Adrenal gland (tissue), 12 donors: Measurements from ENCODE around the gene GABBR1. TPM values are rescaled to one million over a fixed set of nuclear protein-coding genes. Genes with fewer than 3 reads are reported as not detected.

Experiments
- DNase-seq, 7 donors: peaks; one replicate each; pipeline ENCODE4 v3.0.0-alpha.2; 2019 to 2020
- H3K27ac ChIP-seq, 5 donors: fragments of 200-600 bp; sonication (generic) in 4 of 5; 1 replicate in 3 of 5; 2 replicates in 2 of 5; pipeline versions ENCODE4 v1.5.1 to v1.8.0; 2016 to 2020; ENCODE audit warnings: mild to moderate bottlenecking in 1 of 5
- H3K27me3 ChIP-seq: fragments of 200-600 bp; 2 replicates; pipeline ENCODE4 v1.8.0; 2021
- H3K36me3 ChIP-seq, 2 donors: fragments of 200-600 bp; replicated peaks in 1 of 2; 1 replicate in 1 of 2; 2 replicates in 1 of 2; pipeline versions ENCODE4 v1.5.1 to v1.8.0; 2018 to 2022
- H3K4me1 ChIP-seq, 2 donors: fragments of 200-600 bp; replicated peaks in 1 of 2; 1 replicate in 1 of 2; 2 replicates in 1 of 2; pipeline versions ENCODE4 v1.5.1 to v1.8.0; 2018 to 2021
- H3K4me3 ChIP-seq, 4 donors: fragments of 200-600 bp; sonication (generic) in 3 of 4; one replicate each; pipeline ENCODE4 v1.5.1; 2016 to 2018
- H3K9me3 ChIP-seq, 3 donors: fragments of 200-600 bp; sonication (generic) in 1 of 3; replicated peaks in 1 of 3; 1 replicate in 2 of 3; 2 replicates in 1 of 3; pipeline versions ENCODE4 v1.5.1 to v1.8.0; 2016 to 2021
- CTCF ChIP-seq, 6 experiments: fragments of 450-650 bp in 4 of 6; fragments of 200-600 bp in 2 of 6; sonication (generic) in 1 of 6; IDR thresholded peaks; 1 replicate in 5 of 6; 2 replicates in 1 of 6; pipeline versions ENCODE4 v1.5.1 to v1.8.0; 2016 to 2021; ENCODE audit warnings: antibody characterized with exemption in 6 of 6, mild to moderate bottlenecking in 2 of 6, moderate library complexity in 1 of 6
- POLR2A ChIP-seq, 2 donors: fragments of 450-650 bp; IDR thresholded peaks; one replicate each; pipeline ENCODE4 v1.6.1; 2017; ENCODE audit warnings: antibody characterized with exemption in 2 of 2, mild to moderate bottlenecking in 2 of 2, moderate library complexity in 1 of 2
- WGBS, 4 donors: extraction: QIAGEN DNeasy Blood & Tissue Kit in 2 of 4; methylation state at CpG; one replicate each; pipeline versions ENCODE4 v1.1.5 to v1.1.7; 2013 to 2017; 5-methylcytosine and 5-hydroxymethylcytosine counted together
- intact Hi-C, 2 donors: fragments of 100-400 bp; cut with DNase I; formaldehyde crosslinking; loops; one replicate each; pipeline versions ENCODE4 v1.14.1 to v1.15.0; 2022 to 2023
- polyA plus RNA-seq, 3 donors: library from polyadenylated mRNA; stranded (reverse); fragments of 200-250 nt in 2 of 3; fragments of 350-450 nt in 1 of 3; fragmentation: Illumina TruSeq in 1 of 3; extraction: RNeasy Lipid Tissue Mini Kit (QIAGEN cat#74804) in 1 of 3; gene quantifications; one replicate each; pipeline ENCODE4 v1.2.3, GENCODE V29; 2013 to 2014
- total RNA-seq, 9 donors: library from RNA; depleted of rRNA in 4 of 9; stranded (reverse); fragments of >200 nt in 4 of 9; fragments of 120-200 nt in 1 of 9; fragmentation: NEBNext Ultra II Directional in 1 of 9; extraction: Animal tissue kit (Norgen Biotek cat#: 25700) in 1 of 9; gene quantifications; one replicate each; pipeline versions ENCODE4 v1.1.0 to v1.2.4, GENCODE V29; 2013 to 2023
- donor health status: healthy with polysubstance abuse.
- donor health status: Bipolar disorder and iron deficiency.
- donor health status: DM: yes; HTN: yes; CAD: no.
- donor health status: DM: no; HTN: no; CAD: no.
- donor health status: DM: no; HTN: no; CAD: no.
- donor health status: DM: yes; HTN: yes; CAD: no.

Gene GABBR1
- total and polyA plus RNA-seq, 12 donors = 6.9 to 68.9 (median 18.1) TPM

GRCh38 chr6:29647927-29648642 is 15.1 kb upstream of the GABBR1 start:
- TF ChIP-seq CTCF (IDR thresholded peaks at IDR 0.05) = peak; percentile 18 to 49 (median 41)
- TF ChIP-seq POLR2A (IDR thresholded peaks at IDR 0.05) = no peak
- intact Hi-C loops = no loop called here

DNA sequence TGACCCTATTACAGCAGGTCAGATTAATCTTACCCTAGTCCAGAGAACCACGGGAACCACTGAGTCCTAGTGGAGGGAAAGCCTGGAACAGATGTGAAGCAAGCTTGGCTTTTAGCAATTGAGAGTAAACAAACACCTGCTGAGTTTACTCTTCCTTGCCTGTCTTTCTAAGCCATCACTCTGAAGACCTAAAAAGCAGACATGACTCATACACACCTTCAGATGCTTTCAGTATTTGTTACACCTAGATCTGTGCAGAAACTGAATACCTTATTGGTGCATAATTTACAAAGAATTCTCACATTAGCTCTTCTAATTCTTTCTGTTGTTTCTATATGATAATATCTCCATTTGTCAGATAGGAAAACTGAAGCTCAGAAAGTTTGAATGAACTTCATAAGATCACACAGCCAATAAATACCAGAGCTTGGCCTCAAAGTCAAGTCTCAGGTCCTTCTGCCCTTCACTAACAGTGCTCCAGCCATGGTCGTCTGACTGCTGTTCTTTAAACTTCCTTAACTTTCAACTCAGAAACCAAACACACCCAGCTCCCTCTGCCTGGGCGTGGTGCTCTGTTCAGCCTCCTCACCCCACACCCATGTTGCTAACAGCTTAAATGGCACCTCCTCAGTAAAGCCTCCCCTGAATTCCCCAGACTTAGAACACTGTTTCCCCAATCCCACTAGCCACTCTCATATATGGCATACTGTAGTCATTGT is 8.6 kb upstream of the GABBR1 start:
- H3K4me1 ChIP-seq = no peaks in the 10 kb centered on the region
- H3K27ac ChIP-seq = no peak overlapping the region
- H3K4me3 ChIP-seq = no peak overlapping the region
- no peaks in the 10 kb centered on the region for H3K36me3 ChIP-seq
- DNase-seq = no peak
- 34 to 51% (median 46%) methylated on average over 3 of the region's 3 CpGs for WGBS, 4 donors
- no peaks in the 10 kb centered on the region for H3K27me3 ChIP-seq
- TF ChIP-seq POLR2A (IDR thresholded peaks at IDR 0.05) = no peak
- H3K9me3 ChIP-seq = no peaks in the 10 kb centered on the region
- intact Hi-C loops = no loop called here

More at GRCh38 chr6:29647927-29648642, 15.1 kb upstream of the GABBR1 start:
- H3K4me1 ChIP-seq = peaks cover 0 to 6% of the 10 kb centered on the region in 2 donors
- no peaks in the 10 kb centered on the region for H3K27me3 ChIP-seq
- H3K27ac ChIP-seq = no peak overlapping the region
- no peaks in the 10 kb centered on the region for H3K9me3 ChIP-seq
- no peaks in the 10 kb centered on the region for H3K36me3 ChIP-seq
- WGBS, 4 donors = 87 to 91% (median 90%) methylated on average over 23 of the region's 23 CpGs
- H3K4me3 ChIP-seq = no peak overlapping the region
- DNase-seq = no peak

DNA sequence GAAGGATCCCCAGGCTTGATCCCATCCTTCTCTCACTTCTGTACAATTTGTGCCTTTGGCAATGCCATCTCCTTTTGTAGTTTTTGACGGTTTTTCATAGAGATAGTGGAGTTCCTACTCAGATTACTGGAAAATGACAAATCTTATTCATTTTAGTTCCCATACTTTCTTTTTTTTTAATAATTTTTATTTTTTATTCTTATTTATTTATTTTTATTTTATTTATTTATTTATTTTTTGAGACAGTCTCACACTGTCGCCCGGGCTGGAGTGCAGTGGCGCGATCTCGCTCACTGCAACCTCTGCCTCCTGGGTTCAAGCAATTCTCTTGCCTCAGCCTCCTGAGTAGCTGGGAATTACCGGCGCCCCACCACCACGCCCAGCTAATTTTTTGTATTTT is 4.3 kb upstream of the GABBR1 start:
- no peaks in the 10 kb centered on the region for H3K9me3 ChIP-seq
- no peak overlapping the region for H3K27ac ChIP-seq
- no peaks in the 10 kb centered on the region for H3K27me3 ChIP-seq
- H3K4me1 ChIP-seq = peaks cover 0 to 5% of the 10 kb centered on the region in 2 donors
- intact Hi-C loops = no loop called here
- H3K4me3 ChIP-seq = no peak overlapping the region
- WGBS, 4 donors = 79 to 90% (median 88%) methylated on average over 9 of the region's 9 CpGs
- TF ChIP-seq CTCF (IDR thresholded peaks at IDR 0.05) = no peak
- DNase-seq = no peak
- no peaks in the 10 kb centered on the region for H3K36me3 ChIP-seq

DNA sequence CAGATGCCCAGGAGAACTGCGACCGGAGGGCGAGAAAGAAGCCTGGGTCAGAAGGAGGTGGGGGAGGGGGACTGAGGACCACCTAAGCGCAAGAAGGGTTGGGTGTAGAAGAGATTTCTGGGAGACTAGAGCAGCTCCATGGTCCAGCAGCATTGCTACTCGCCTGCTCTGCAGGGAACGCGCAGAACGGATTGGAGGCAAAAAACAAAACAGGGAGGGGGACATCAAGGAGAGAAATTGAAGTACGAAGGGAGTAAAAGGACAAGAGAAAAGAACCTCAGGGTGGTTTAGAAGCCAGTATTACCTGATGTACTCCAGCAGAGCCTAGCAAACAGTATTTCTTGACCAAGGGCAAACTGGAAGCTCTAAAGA is 537 bp upstream of the GABBR1 start:
- intact Hi-C loops = no loop called here
- H3K27ac ChIP-seq = peak overlapping the region in 2 of 5 donors; percentile 16 to 75

More for the DNA sequence above, 537 bp upstream of the GABBR1 start:
- WGBS, 4 donors = 1 to 9% (median 5%) methylated on average over 9 of the region's 9 CpGs
- DNase-seq = no peak
- TF ChIP-seq CTCF (IDR thresholded peaks at IDR 0.05) (no peak), POLR2A (IDR thresholded peaks at IDR 0.05) (no peak)
- H3K4me3 ChIP-seq = peak overlapping the region in 2 of 4 donors; percentile 74 to 84
- H3K4me1 ChIP-seq = peaks cover 6 to 21% of the 10 kb centered on the region in 2 donors
- H3K27me3 ChIP-seq = no peaks in the 10 kb centered on the region
- no peaks in the 10 kb centered on the region for H3K36me3 ChIP-seq
- H3K9me3 ChIP-seq = no peaks in the 10 kb centered on the region
